NB4 (cell line): Measurements from ENCODE around the gene STIM2.

Experiments
- MYC ChIP-seq: IDR thresholded peaks from 2 replicates; pipeline ENCODE4 v1.6.1; 2011; ENCODE audit warnings: low read depth, low read length
- TF ChIP-seq, protein P1 (sequence below): IDR thresholded peaks from one replicate; pipeline ENCODE4 v1.5.1; 2012; ENCODE audit warnings: low read depth, low read length

DNA sequence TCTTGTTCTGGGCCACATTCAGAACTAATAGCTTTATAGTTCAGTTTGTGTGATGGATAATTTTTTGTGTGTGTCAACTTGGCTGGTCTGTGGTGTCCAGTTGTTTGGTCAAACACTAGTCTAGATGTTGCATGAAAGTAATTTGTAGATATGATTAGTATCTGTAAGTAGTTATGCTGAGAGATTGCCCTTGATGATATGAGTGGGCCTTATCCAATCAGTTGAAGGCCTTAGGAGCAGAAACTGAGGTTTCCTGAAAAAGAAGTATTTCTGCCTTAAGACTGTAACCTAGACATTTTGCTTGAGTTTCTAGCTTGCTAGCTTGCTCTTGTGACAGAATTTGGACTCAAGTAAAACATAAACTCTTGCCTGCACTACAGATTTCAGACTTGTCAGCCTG lies 30.4 kb downstream of the STIM2 start:
- TF ChIP-seq MYC: no peak
- TF ChIP-seq, protein P1, sequence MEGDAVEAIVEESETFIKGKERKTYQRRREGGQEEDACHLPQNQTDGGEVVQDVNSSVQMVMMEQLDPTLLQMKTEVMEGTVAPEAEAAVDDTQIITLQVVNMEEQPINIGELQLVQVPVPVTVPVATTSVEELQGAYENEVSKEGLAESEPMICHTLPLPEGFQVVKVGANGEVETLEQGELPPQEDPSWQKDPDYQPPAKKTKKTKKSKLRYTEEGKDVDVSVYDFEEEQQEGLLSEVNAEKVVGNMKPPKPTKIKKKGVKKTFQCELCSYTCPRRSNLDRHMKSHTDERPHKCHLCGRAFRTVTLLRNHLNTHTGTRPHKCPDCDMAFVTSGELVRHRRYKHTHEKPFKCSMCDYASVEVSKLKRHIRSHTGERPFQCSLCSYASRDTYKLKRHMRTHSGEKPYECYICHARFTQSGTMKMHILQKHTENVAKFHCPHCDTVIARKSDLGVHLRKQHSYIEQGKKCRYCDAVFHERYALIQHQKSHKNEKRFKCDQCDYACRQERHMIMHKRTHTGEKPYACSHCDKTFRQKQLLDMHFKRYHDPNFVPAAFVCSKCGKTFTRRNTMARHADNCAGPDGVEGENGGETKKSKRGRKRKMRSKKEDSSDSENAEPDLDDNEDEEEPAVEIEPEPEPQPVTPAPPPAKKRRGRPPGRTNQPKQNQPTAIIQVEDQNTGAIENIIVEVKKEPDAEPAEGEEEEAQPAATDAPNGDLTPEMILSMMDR: no peak
